Measurements from ENCODE around the gene PID1.
"Not testable (repeated sequence)": the region's sequence is repeated elsewhere in the genome, so short reads cannot be mapped to it uniquely, and the experiment has no call there.

The PID1 gene

DNA sequence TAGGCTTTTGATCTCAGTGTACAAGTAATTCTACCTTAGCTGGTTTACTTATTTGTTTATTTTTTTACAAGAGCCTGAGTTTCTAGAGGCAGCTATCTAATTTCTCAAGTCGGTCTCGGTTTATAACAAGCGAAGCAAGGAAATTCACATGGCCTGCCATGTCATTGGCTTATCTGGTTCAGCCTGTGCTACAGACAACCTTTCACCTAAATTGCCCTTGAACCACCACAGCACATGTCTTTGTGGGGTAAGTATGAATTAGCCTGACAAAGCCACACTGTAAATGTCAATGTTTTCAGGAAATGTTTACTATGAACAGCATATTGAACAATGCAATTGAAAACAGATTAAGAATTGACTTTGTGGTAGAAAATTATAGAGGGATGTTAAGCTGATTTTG, 167.1 kb downstream of the PID1 start:
- DNase-seq, result no peak

DNA sequence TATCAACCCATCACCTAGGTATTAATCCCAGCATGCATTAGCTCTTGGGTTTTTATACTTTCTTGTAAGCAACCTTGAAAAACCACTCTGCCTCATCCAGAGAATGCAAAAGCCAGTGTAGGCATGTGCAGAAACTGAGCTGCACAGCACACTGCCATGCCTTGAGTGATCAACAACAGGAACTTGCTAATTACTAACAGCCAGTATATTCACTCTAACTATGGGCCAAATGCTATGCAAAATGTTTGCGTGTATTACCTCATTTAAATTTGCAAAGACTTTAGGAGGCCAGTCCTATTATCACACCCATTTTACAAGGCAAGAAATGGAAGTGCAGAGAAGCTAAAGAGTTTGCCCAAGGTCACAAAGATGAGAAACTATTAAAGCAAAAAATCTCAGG, 169.8 kb downstream of the PID1 start:
- no peak for DNase-seq

DNA sequence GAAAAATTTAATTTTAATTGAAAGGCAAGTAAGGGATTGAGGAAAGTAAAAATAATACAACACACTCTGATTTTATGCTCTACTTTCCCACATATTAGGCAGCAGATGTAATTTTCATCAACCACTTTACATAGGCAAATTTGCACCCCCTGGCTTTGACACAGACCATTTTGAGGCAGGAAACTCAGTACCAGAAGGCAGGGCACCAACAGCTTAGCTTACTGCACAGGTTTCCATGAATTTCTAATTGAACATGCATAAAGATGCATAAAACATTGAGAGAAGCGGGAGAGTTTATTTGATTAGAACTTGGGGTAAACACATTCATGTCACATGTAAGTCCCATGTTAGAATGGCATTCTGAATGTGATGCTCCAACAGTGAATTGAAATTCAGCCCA, 171.9 kb downstream of the PID1 start:
- no peak for DNase-seq

DNA sequence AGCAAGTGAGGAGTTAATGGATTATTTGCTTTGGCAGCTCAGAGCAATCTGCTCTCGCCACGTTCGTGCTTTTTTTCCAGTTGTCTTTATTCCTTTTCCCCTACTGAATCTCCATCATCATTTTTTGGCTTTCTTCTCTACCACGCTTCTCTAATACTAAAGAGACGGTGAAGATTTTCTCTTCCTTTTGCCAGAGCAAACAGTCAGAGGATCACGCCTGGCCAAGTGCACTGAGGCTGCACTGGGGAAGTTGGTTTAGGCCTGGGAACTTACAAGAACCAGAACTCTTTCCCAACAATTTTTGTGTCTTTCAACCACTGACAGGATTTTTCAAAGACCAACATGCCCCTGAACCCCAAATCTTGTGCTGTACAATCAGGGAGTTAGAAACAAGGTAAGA, 172.3 kb downstream of the PID1 start:
- DNase-seq, result no peak

DNA sequence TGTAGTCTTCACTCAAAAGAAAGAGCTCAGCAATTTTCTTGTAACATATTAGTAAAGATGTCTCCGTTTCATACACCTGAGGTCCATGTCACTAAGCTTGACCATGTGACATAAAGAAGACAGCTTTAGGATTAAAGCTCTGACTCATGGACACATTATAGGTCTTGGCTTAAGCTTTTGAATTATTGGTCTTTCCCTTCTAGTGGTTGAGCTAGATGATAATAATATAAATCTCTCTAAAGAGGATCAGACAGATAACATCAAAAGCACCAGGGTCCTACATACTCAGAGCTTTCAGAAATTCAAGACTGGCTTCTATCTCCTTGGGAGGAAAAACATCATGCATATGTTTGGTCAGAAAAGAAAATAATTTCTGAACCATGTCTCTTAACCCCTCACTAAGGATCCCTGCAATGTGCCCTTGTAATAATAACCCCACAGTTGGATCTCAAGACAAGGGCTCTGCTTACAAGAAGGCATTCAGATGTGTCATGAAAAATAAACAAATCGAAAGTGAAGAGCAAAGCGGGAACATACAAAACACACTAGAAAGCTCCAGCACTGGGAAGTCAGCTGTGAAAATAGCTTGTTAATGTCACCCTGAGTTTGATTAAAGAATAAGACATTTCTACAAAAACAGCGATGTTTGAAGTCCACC, 174.5 kb downstream of the PID1 start:
- DNase-seq, result no peak

DNA sequence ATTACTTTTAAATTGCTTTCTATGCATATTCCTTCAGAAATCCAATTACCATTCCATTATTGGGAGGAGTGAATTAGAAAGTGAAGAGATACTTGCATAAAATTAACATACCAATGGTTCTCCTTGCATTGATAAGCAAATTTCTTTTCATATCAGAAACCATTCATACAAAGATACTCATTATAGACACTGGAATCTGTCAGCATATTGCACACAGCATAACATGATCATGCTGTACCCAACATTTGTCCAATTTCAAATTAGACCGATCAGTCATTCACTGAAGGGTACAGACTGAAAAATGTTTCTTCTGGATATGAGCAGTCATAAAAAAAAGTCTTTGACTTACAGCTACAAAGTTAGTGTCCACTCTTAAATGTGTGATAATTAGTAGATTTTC, 175.6 kb downstream of the PID1 start:
- no peak for DNase-seq

DNA sequence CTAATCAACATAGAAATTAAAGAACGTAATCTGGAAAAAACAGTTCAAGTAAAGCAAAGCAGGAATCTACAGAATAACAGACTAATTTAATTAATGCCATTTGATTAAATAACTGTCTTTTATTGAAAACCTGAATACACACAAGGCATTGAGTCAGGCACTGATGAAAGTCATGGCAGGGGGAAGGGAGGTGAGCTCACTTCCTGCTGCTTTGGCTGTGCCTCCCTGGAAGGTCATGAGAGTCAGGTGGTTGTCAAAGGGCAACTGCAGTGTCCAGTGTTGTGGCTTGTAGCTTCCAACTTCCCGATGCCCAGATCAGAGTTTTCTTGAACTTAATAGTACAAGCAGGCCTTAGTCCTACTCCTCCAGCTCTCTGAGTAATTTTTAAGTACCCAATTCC, 180.9 kb downstream of the PID1 start:
- no peak for DNase-seq

DNA sequence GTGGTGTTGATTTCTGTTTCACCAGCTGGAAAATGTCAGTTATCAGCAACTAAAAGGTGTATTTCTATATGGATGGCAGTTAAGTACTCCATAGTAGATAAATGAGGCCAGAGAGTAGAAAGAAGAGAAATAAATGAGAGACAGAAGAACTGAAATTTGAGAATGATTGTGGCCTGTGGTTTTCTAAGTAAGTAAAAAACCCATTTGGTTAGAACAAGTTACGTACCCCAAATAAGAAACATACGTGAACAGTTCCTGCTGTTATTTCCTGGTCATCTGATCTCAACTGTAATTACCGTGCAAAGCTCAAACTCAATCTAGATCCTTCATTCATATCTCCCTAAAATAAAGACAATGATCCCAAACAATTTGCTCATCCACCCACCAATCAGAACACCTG, 181.3 kb downstream of the PID1 start:
- DNase-seq, result no peak

DNA sequence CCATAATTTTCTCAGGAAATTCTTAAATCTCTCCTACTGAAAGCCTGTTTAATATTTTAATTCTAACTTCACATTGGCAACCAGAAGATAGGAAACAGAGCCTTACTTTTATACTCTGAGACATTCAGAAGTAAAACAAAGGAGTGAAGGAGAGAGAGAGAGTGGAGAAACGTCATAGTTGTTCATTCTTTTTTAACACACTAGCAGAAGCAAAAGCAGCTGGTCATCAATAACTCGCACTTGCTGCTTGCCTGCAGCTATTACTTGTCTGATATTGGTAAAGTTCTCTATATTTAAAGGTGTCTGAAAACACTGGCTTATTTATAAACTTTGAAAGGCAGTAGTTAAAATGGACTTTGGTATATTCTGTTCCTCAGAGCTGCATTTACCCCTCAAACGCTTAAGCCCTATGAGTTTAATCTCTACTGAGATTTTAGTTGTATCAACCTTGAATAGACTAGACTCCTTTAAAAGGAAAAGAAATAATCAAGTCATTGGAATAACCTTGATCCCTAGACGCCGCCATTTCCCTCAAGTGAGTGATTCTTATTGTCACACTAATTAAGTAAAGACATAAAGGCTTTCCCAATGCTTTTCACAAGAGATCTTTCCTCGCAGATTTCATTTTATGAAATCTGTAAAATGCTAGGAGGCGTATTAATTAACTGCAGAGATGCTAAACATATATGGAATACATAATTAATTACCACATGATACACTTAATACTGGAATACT, 182.0 kb downstream of the PID1 start:
- DNase-seq, result no peak

DNA sequence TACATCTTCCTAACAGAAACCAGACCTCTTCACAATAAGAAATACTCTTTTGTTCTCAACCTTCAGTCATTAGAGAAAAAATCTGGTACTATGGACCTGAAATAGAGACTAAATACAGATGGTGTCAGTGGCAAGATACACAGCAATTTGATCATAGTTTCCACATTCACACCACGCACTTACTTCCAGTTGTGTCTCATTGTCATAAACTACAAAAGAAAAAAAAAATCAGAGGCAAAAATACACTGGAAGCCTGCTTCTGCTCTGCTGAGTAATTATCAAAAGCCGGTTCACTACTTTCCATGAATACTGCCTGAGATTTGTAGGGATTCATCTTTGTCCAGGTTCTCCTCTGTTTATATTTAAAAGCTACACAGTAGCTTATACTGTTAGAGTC, 182.6 kb downstream of the PID1 start:
- no peak for DNase-seq

DNA sequence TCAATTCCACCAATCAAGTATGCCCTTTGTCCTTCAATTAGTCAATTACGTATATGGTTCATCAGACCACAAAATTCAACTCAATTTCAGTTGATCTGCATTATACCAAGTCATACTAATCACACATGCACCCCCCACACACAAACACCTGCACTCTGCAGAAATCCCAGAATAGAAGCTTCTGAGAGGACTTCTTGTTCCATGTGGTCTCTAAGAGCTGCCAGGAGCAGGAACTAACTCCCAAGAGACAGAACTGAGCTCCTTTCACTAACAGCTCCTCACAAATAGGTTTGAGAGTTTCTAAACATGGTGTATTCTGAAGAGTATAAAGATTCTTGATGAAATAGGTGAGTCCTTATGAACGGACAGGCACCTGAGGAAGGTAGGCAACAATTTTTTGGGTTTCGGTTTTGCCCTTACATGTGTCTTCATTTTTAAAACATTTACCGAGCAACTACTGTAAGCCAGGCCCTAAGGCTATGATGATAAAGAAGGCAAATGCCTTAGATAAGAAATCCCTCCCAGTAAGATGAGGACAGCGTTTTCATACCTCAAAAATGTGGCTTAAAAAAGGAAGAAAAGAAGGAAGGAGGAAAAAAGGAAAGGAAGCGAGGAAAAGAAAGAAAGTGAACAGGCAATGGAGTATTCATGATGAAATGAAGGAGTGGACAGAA, 183.1 kb downstream of the PID1 start:
- no peak for DNase-seq

DNA sequence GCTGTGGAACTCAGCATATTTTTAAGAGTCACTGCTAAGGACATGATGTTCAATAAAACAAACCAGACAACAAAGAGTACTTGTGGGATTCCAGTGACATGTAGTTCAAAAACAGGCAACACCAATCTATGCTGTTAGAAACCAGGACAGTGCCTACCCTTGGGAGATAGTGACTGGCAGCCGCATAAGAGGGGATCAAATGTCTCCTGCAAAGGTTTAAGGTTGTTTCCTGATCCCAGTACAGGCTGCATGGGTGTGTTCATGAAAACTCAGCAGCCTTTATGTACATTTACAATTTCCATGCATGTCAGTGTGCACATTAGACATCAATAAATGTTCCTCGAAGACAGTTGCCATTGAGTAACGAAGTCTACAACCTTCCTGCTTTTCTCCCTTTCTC, 183.8 kb downstream of the PID1 start:
- no peak for DNase-seq

DNA sequence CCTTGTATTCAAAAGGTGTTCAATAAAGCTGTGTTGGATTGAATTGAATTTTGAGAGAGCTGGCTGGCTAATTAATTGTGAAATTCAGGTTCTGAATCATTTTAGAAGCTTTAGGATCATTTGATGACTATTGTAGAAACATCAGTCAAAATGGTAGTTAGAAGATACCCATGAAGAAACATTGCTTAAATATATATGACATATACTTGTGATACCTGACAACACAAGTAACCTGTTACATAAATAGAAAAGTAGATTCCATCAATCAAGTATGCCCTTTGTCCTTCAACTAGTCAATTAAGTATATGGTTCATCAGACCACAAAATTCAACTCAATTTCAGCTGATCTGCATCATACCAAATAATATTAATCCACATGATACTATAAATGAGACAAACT, 185.6 kb downstream of the PID1 start:
- DNase-seq, result no peak

DNA sequence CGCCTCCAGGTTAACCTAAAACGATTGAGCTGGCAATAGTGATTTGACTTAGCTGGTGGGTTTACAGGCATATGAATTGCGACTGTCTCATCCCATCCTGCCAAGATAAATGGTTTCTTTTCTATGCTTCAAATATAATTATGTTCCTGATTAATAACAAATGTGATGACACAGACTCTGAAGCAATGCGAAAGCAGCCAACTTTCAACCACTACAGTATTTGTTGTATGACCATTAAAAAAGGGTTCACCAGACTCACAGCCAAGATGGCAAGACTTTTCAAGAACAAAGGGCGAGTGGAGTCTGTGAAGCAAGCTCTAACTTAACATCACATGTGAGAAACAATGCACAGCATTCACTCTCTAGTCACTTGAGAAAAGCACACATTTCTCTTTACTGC, 186.6 kb downstream of the PID1 start:
- no peak for DNase-seq

DNA sequence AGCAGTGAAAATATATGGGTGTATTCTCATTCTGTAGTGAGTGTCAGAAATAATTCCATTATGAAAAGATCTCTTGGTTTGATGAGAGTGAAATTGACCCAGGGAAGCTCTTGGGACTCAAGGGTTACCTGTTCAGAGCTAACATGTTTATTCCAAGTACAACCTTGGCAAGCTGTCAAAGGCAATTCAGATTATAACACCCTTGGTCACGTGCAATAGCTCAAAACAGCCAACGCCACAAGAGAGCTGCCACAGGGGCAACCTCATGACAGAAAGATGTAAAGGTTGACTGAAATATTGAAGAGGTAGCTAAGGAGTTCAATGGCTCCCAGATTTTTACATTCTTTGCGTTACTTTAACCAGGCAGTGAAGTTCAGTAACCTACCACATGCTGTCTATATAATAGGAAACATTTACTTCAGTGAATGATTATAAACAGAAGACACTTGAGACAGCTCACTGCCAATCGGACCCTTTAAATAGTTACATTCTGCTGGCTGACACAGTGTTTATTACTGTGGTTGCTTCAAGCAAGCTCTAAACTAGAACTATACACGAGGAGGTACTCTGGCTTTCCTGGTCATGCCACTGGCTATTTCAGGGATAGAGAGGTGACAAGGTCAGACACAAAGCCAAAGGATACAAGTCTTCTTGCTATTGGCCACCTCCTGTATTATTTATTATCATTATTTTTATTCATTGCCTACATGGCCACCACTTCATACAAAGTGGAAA, 187.3 kb downstream of the PID1 start:
- no peak for DNase-seq

DNA sequence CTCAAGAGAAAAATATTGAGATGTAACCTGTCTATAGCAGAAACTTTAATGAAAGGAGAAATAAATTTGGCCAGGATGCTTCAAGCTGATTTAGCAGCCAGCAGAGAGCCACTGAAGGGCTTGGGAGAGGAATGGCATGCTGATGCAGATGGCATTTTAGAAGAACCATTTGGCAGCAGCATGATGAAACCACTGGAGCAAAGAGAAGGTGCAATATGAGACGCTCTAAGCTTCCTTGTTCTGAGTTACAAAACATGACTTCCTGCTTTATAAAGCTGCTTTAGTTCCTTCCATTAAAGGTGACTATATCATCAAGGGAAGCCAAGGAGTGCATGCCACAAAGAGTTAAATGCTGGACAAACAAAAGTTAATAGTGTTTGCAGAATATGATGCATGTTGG, 189.7 kb downstream of the PID1 start:
- DNase-seq, result no peak

DNA sequence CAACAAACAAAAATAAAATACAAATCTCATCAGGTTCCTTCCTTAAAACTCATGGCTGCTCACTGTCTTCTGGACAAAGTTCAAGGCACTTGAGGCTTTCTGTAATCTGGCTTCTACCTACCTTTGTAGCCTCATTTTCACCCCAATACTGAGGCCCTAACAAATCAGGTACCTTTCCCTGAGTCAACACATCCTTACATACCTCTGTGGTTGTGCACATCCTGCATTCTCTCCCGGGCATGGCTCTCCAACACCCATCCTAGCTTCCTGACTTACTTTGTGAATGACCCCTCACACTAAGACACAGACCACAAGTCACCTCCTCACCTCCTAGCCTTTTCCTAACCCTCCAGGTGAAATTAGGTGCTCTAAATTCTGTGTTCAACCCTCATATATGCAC, 190.9 kb downstream of the PID1 start:
- DNase-seq, result no peak

DNA sequence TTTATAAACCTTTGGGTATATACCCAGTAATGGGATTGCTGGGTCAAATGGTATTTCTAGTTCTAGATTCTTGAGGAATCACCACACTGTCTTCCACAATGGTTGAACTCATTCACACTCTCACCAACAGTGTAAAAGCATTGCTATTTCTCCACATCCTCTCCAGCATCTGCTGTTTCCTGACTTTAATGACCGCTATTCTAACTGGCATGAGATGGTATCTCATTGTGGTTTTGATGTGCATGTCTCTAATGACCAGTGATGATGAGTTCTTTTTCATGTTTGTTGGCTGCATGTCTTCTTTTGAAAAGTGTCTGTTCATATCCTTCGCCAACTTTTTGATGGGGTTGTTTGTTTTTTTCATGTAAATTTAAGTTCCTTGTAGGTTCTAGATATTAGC, 194.2 kb downstream of the PID1 start:
- not testable (repeated sequence) for DNase-seq

DNA sequence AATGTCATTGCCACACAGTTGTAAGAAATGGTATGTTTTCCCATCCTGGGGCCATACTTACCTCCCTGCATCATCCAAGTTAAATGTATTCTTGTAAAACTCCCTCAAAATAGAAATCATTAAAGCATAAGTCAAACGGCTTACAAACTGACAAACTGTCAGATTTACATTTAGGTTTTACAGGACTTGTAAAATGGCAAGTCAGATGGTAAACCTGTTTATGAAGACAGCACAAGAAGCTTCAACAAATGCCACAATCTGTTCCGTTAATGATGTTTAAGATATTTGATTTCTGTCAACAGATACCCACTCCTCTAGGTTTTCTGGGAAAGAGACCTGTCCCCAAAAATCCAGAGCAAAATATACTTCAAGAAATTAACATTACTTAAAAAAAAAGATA, 197.2 kb downstream of the PID1 start:
- DNase-seq, result no peak

DNA sequence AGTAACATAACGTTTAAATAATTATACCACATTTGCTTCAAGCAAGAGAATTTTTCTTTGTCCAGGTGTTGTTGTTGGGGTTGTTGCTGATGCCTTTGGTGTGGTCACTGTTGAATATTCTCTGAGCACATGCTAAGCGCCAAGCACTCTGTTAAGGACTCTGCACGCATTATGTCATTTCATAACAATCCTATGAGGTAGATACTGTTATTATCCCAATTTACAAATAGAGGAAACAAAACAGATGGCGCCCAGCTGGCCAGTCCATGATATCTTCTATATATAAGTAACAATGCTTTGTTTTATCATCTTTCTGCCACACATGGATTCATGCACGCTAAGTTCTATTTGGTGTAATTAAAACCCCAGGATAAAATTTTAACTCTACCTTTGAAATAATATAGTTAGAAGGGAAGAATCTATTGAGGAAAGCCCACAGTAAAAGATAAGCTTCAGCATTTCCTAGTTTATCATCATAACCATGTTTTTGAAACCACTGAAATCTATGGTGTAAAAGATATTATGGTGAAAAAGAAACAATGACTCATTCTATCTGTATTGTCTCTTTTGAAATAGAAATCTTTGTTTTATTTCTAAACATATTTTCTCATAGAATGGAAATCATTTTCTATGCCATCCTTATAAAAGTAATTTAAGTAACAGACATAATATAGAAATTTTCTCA, 199.7 kb downstream of the PID1 start:
- DNase-seq, result no peak

DNA sequence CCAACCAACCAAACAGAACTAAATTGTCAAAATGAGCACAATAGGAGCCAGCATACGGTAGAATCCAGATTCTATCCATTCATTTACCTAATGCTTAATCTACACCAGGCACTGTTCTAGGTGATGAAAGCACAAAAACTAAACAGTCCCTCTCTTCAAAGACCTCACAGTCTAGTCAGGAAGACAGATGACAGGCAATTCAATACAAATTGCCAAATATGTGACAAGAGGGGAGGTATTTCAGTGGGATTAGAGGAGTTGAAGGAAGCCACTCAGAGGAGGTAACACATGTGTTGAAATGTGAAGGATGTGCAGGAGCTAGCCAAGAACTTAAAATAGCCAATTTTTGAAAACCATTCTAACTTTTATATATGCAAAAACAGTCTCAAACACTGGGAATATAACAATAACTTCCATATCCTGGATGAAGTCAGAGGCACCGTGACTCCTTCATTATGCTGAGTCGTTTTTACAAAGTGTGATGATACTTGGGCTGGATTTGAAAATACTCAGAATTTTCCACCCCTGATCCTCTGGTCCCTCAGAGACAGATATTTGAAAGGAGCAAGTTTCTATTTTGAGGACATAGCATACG, 204.9 kb downstream of the PID1 start:
- DNase-seq, result no peak

DNA sequence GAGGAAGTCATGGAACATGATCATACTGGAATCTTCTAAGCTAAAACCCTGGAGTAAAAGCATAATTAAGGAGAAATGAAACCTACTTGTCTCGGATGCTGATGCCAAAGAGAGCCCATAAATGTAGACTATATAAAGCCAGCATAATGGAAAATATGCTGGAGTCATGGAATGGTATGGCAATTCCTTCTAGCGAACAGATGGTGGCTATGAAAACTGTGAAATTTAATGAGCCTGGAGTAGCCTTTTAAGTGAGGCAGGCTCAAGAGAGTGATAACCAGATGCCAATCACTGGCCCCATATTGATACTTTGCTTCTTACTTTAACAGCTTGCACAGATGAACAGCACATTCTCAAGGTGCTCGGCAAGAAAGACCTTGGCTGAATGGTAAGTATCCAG, 206.3 kb downstream of the PID1 start:
- DNase-seq, result no peak

DNA sequence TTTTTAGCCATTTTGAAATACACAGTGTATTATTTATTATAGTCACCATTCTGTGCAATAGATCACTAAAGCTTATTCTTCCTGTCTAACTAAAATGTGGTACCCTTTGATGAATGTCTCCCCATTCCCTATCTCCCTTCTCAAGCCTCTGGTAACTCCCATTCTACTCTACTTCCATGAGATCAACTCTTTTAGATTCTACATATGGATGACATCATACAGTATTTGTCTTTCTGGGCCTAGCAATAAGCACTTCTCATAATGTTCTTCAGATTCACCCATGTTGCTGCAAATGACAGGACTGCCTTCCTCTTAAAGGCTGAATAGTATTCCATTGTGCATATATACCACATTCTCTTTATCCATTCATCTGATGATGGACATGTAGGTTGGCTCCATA, 210.9 kb downstream of the PID1 start:
- DNase-seq, result no peak
